ENCODE data around the gene CHURC1. TPM values are rescaled to one million over a fixed set of nuclear protein-coding genes. Genes with fewer than 3 reads are reported as not detected.

The CHURC1 gene
- total RNA-seq, 4 donors from 2014 or later: 53.6 to 113 (median 81.9) TPM

GRCh38 chr14:64954491-64955240 lies 40.4 kb downstream of the CHURC1 start:
- no peak for TF ChIP-seq CTCF (IDR thresholded peaks at IDR 0.05)
- DNase-seq (ENCODE audit: low spot score) (no peak), ATAC-seq (ENCODE audit: low FRiP score) (no peak)

GRCh38 chr14:64955297-64955696 lies 41.0 kb downstream of the CHURC1 start:
- ATAC-seq (ENCODE audit: low FRiP score): no peak
- DNase-seq (ENCODE audit: low spot score): no peak
- TF ChIP-seq CTCF (IDR thresholded peaks at IDR 0.05): no peak

- no peak for TF ChIP-seq CTCF (IDR thresholded peaks at IDR 0.05)
- ATAC-seq (ENCODE audit: low FRiP score) (no peak), DNase-seq (ENCODE audit: low spot score) (no peak)
These were observed 42.6 kb downstream of the CHURC1 start for GRCh38 chr14:64956697-64957406.

- DNase-seq (ENCODE audit: low spot score) (no peak), ATAC-seq (ENCODE audit: low FRiP score) (no peak)
- TF ChIP-seq CTCF (IDR thresholded peaks at IDR 0.05): no peak
These were observed 43.9 kb downstream of the CHURC1 start for GRCh38 chr14:64958201-64958600.

GRCh38 chr14:64958743-64959142 lies 44.5 kb downstream of the CHURC1 start:
- TF ChIP-seq CTCF (IDR thresholded peaks at IDR 0.05): no peak
- DNase-seq (ENCODE audit: low spot score) (no peak), ATAC-seq (ENCODE audit: low FRiP score) (no peak)

- ATAC-seq (ENCODE audit: low FRiP score) (no peak), DNase-seq (ENCODE audit: low spot score) (no peak)
- TF ChIP-seq CTCF (IDR thresholded peaks at IDR 0.05): no peak
These were observed 46.6 kb downstream of the CHURC1 start for GRCh38 chr14:64960762-64961276.

Measured in omental fat pad (tissue), 4 donors.